Upper lobe of right lung (tissue), 1 donor: ENCODE data around the gene PIP4K2B. TPM values are rescaled to one million over a fixed set of nuclear protein-coding genes. Genes with fewer than 3 reads are reported as not detected.
A peak's percentile ranks its signal among the peaks of the same experiment; 100 is the strongest.

Source experiments
- ATAC-seq: fragments of 200-7000 bp; cut with Tn5 transposase; one replicate; pipeline ENCODE4 v1.9.1; 2020; ENCODE audit warnings: mild to moderate bottlenecking, moderate library complexity
- DNase-seq: peaks from one replicate; pipeline ENCODE4 v3.0.0-alpha.2; 2020
- H3K27ac ChIP-seq: fragments of 200-600 bp; one replicate; pipeline ENCODE4 v1.8.0; 2022
- H3K27me3 ChIP-seq: fragments of 200-600 bp; one replicate; pipeline ENCODE4 v1.8.0; 2022; ENCODE audit warnings: mild to moderate bottlenecking
- H3K36me3 ChIP-seq: fragments of 200-600 bp; one replicate; pipeline ENCODE4 v1.8.0; 2022
- H3K4me1 ChIP-seq: fragments of 200-600 bp; one replicate; pipeline ENCODE4 v1.8.0; 2022
- H3K4me3 ChIP-seq: fragments of 200-600 bp; one replicate; pipeline ENCODE4 v1.8.0; 2022; ENCODE audit warnings: mild to moderate bottlenecking
- H3K9me3 ChIP-seq: fragments of 200-600 bp; one replicate; pipeline ENCODE4 v1.8.0; 2022
- intact Hi-C: fragments of 100-400 bp; cut with DNase I; formaldehyde crosslinking; loops from one replicate; pipeline ENCODE4 v1.11.0; 2022
- total RNA-seq: library from RNA; stranded (reverse); fragmentation: NEBNext Ultra II Directional; extraction: Animal tissue kit (Norgen Biotek cat#: 25700); gene quantifications from one replicate; pipeline ENCODE4 v1.2.1, GENCODE V29; 2021
- TF ChIP-seq, protein P1 (sequence below): fragments of 200-600 bp; IDR thresholded peaks from one replicate; pipeline ENCODE4 v1.8.0; 2022; ENCODE audit warnings: antibody characterized with exemption
- donor health status: DM: no; HTN: yes; CAD: no; lungs with severe emphysema.

Gene PIP4K2B
- total RNA-seq, 1 donor from 2014 or later = 50.5 TPM

DNA sequence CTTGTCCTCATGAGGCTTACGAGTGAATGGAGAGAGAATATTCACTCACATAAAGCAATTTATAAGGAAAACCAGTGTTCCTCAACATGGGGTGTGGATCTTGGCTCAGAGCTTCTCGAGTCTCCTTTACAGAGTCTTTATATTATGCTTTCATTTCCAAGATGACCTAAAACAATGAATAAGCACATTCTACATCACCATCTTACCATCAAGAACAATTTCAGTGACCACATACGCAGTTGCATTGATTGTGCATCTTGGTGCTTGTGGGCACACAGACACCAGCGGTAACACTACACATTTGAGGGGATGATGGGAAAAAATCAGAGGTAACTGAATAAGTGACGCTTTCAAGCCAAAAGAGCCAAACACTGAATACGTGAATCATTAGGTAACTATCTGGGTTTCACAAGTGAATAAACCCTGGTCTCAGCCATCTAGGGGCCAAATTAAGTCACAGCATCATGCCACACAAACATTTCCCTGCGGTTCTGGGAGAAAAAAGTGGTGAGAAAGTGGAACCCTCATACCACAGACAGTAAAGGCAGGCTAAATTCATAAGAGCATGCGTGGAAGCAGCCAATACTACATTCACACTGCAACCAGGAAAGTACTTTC is 16.3 kb upstream of the PIP4K2B start:
- peaks cover 4% of the 10 kb centered on the region for H3K4me1 ChIP-seq
- H3K27me3 ChIP-seq = no peaks in the 10 kb centered on the region
- no peak for DNase-seq
- no peak for ATAC-seq
- H3K4me3 ChIP-seq = no peak overlapping the region
- H3K36me3 ChIP-seq = peaks cover 84% of the 10 kb centered on the region
- TF ChIP-seq, protein P1, sequence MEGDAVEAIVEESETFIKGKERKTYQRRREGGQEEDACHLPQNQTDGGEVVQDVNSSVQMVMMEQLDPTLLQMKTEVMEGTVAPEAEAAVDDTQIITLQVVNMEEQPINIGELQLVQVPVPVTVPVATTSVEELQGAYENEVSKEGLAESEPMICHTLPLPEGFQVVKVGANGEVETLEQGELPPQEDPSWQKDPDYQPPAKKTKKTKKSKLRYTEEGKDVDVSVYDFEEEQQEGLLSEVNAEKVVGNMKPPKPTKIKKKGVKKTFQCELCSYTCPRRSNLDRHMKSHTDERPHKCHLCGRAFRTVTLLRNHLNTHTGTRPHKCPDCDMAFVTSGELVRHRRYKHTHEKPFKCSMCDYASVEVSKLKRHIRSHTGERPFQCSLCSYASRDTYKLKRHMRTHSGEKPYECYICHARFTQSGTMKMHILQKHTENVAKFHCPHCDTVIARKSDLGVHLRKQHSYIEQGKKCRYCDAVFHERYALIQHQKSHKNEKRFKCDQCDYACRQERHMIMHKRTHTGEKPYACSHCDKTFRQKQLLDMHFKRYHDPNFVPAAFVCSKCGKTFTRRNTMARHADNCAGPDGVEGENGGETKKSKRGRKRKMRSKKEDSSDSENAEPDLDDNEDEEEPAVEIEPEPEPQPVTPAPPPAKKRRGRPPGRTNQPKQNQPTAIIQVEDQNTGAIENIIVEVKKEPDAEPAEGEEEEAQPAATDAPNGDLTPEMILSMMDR = no peak
- H3K9me3 ChIP-seq = no peaks in the 10 kb centered on the region
- H3K27ac ChIP-seq = no peak overlapping the region
- intact Hi-C loops = no loop called here

DNA sequence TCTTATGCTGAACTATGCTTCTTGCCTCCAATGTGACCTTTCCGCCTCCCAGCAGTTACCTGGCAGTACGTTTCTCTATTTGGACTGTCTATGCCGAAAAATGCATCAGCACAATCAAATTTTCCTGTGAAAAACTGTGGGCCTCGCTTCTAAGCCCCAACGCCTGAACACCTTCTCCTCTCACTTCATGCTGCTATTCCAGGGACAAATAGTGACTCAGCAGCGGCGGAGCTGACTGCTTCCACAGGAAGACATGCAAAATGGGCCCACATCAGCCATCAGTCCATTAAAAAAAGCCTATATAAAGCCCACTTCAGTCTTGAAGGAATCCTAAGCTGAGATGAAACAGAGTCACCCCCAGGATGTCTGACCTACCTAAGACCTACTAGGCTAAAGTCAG is 10.5 kb upstream of the PIP4K2B start:
- Histone ChIP-seq H3K27ac (no peak overlapping the region), H3K4me3 (no peak overlapping the region), H3K4me1 (peaks cover 4% of the 10 kb centered on the region), H3K36me3 (peaks cover 99% of the 10 kb centered on the region), H3K9me3 (no peaks in the 10 kb centered on the region), H3K27me3 (no peaks in the 10 kb centered on the region)
- ATAC-seq = no peak
- TF ChIP-seq, protein P1 = no peak
- intact Hi-C loops = no loop called here
- no peak for DNase-seq

DNA sequence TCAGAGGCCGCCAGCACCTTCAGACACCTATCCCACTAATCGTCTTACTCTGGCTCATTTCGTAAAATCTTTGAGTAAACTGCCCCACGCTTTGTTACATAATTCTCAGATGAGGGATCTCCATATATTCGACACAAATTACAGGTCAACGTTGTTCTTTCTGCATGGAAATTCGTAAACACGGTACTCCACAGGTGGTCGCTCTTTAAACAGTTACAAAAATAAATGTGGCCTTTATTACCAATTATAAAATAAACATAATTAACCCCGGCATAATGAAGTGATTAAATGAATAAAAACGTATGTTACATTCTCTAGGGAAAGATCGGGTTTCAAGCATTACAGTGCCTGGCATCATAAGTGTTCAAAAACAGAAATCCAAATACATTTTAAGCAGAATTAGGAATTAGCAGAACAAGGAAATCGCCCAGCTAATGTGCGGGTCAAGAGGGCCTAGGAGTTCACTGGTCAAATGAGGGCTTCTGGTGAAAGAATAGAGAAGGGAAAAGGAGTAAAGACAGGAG is 943 bp upstream of the PIP4K2B start:
- ATAC-seq = no peak

GRCh38 chr17:38798614-38799500 is 499 bp downstream of the PIP4K2B start:
- H3K4me3 ChIP-seq = peak overlapping the region; percentile 62

More for the DNA sequence above, 943 bp upstream of the PIP4K2B start:
- Histone ChIP-seq H3K27me3 (no peaks in the 10 kb centered on the region), H3K36me3 (peaks cover 44% of the 10 kb centered on the region), H3K27ac (peak overlapping the region; percentile 99), H3K4me1 (peaks cover 20% of the 10 kb centered on the region), H3K4me3 (peak overlapping the region; percentile 62), H3K9me3 (no peaks in the 10 kb centered on the region)
- DNase-seq = no peak
- TF ChIP-seq, protein P1 = no peak
- intact Hi-C loops = no loop called here

DNA sequence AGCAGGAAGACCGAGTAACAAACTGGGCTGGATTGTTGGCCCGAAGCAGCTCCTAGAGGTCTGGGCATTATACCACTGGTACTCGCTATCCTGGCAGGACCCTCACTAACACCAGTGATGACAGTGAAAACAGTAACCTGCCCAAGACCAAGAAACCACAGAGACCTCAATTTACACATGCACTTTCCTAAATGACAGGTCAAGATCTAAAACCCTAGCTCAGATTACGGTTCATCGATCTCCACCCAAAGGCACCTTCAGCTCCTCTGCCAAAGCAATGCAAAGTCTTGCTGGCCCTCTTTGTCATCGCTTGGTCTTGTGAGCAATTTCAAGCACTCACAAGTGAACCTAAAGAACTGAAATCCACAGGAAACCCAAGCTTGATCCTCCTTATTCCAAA is 1.5 kb downstream of the PIP4K2B start:
- DNase-seq = no peak
- Histone ChIP-seq H3K27me3 (no peaks in the 10 kb centered on the region), H3K36me3 (peaks cover 20% of the 10 kb centered on the region), H3K4me1 (peaks cover 20% of the 10 kb centered on the region), H3K4me3 (peak overlapping the region; percentile 62), H3K27ac (no peak overlapping the region), H3K9me3 (no peaks in the 10 kb centered on the region)
- TF ChIP-seq, protein P1 = no peak
- no peak for ATAC-seq
- intact Hi-C loops = no loop called here

More at GRCh38 chr17:38798614-38799500, 499 bp downstream of the PIP4K2B start:
- Histone ChIP-seq H3K9me3 (no peaks in the 10 kb centered on the region), H3K4me1 (peaks cover 20% of the 10 kb centered on the region), H3K27me3 (no peaks in the 10 kb centered on the region), H3K36me3 (peaks cover 30% of the 10 kb centered on the region), H3K27ac (peak overlapping the region; percentile 99)
- DNase-seq (no peak), ATAC-seq (peak; percentile 29)
- intact Hi-C loops = no loop called here
- TF ChIP-seq, protein P1 = no peak
